ENCODE measurements around the gene INTS14.
"Not testable (repeated sequence)": the region's sequence is repeated elsewhere in the genome, so short reads cannot be mapped to it uniquely, and the experiment has no call there.

INTS14 gene

DNA sequence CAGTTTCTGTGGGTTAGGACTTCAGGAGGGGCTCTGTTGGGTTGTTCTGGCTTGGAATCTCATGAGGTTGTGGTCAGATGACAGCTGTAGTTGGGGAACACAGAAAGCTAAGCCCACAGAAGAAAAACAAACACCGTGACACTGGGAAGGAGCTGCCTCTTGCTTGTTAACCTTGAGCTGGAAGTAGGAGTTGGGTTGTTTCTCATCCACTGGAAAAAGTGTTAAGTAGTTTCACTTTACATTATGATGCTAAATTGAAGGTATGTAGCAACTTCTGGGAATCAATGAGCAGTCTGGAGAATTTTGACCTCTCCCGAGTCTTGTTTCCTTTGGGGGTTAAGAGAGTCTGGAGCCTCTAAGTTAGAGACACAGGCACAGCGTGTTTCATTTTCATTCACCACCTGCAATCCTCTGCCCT is 60.2 kb downstream of the INTS14 start:
- peaks cover 2% of the 10 kb centered on the region; the same call in 1 of the 2 replicates for H3F3A ChIP-seq (ENCODE audit: insufficient read depth)

DNA sequence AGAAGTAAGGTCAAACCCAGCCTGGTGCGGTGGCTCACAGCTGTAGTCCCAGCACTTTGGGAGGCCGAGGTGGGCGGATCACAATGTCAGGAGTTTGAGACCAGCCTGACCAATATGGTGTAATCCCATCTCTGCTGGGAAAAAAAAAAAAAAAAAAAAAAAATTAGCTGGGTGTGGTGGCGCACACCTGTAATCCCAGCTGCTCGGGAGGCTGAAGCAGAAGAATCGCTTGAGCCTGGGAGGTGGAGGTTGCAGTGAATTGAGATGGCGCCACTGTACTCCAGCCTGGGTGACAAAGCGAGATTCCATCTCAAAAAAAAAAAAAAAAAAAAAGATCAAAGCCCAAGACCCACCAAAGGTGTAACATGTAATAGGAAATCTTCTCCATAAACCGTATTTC is 61.6 kb downstream of the INTS14 start:
- H2AFZ ChIP-seq (ENCODE audit: low read depth, low read length, severe bottlenecking); H3K36me3 ChIP-seq (ENCODE audit: low read length); H3K4me2 ChIP-seq (ENCODE audit: low read depth, low read length, poor library complexity, severe bottlenecking); H3K9me3 ChIP-seq (ENCODE audit: insufficient read depth, low read length); H3K27ac ChIP-seq (ENCODE audit: low read depth, low read length); H4K20me1 ChIP-seq (ENCODE audit: low read depth, low read length); H3K27me3 ChIP-seq (ENCODE audit: low read length); H3K4me3 ChIP-seq (ENCODE audit: insufficient read depth, low read length, poor library complexity, severe bottlenecking); H3K9me2 ChIP-seq (replicated peaks; ENCODE audit: insufficient read depth, low read length); H3F3A ChIP-seq (ENCODE audit: insufficient read depth); H3K9ac ChIP-seq (ENCODE audit: low read length): not testable (repeated sequence)
- peaks cover 82% of the 10 kb centered on the region for H3K79me2 ChIP-seq (ENCODE audit: insufficient read depth, low read length)

More for the DNA sequence above, 60.2 kb downstream of the INTS14 start:
- Histone ChIP-seq H3K9ac (ENCODE audit: low read length) (no peak overlapping the region), H3K9me3 (ENCODE audit: insufficient read depth, low read length) (no peaks in the 10 kb centered on the region), H3K4me3 (ENCODE audit: insufficient read depth, low read length, poor library complexity, severe bottlenecking) (no peak overlapping the region), H3K36me3 (ENCODE audit: low read length) (no peaks in the 10 kb centered on the region), H3K79me2 (ENCODE audit: insufficient read depth, low read length) (peaks cover 69% of the 10 kb centered on the region), H3K9me2 (replicated peaks; ENCODE audit: insufficient read depth, low read length) (no peaks in the 10 kb centered on the region), H2AFZ (ENCODE audit: low read depth, low read length, severe bottlenecking) (no peak overlapping the region), H3K4me2 (ENCODE audit: low read depth, low read length, poor library complexity, severe bottlenecking) (no peak overlapping the region), H4K20me1 (ENCODE audit: low read depth, low read length) (no peaks in the 10 kb centered on the region), H3K27ac (ENCODE audit: low read depth, low read length) (no peak overlapping the region), H3K27me3 (ENCODE audit: low read length) (no peaks in the 10 kb centered on the region)
- TF ChIP-seq, protein P1, sequence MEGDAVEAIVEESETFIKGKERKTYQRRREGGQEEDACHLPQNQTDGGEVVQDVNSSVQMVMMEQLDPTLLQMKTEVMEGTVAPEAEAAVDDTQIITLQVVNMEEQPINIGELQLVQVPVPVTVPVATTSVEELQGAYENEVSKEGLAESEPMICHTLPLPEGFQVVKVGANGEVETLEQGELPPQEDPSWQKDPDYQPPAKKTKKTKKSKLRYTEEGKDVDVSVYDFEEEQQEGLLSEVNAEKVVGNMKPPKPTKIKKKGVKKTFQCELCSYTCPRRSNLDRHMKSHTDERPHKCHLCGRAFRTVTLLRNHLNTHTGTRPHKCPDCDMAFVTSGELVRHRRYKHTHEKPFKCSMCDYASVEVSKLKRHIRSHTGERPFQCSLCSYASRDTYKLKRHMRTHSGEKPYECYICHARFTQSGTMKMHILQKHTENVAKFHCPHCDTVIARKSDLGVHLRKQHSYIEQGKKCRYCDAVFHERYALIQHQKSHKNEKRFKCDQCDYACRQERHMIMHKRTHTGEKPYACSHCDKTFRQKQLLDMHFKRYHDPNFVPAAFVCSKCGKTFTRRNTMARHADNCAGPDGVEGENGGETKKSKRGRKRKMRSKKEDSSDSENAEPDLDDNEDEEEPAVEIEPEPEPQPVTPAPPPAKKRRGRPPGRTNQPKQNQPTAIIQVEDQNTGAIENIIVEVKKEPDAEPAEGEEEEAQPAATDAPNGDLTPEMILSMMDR (IDR thresholded peaks at IDR 0.05; ENCODE audit: insufficient read depth, low read length, poor library complexity, severe bottlenecking), result no peak
- TF ChIP-seq EZH2phosphoT487 (conservative IDR thresholded peaks at IDR 0.05; ENCODE audit: low read length), result no peak

DNA sequence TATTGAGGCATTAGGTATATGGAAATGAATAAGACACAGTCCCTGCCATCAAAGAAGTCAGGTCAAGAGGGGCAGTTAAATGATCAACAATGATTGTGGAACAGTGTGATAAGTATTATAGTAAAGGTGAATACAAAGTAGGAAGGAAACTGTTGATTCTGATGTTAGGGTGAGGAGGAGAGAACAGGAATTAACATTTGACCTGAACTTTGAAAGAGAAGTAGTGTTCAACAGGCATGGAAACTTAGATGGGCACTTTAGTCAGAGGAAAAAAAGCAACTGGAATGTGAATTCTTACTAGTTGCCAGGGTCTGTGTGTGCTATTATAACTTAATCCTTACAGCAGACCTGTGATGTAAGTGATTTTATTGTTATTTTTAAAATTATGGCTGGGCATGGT is 63.1 kb downstream of the INTS14 start:
- no peak overlapping the region for H3K4me3 ChIP-seq (ENCODE audit: insufficient read depth, low read length, poor library complexity, severe bottlenecking)
- peaks cover 2% of the 10 kb centered on the region; the same call in 1 of the 2 replicates for H3F3A ChIP-seq (ENCODE audit: insufficient read depth)
- H3K9me2 ChIP-seq (replicated peaks; ENCODE audit: insufficient read depth, low read length), result no peaks in the 10 kb centered on the region
- no peaks in the 10 kb centered on the region for H3K27me3 ChIP-seq (ENCODE audit: low read length)
- H4K20me1 ChIP-seq (ENCODE audit: low read depth, low read length), result peaks cover 4% of the 10 kb centered on the region; the same call in 1 of the 2 replicates
- no peak for TF ChIP-seq EZH2phosphoT487 (conservative IDR thresholded peaks at IDR 0.05; ENCODE audit: low read length)
- TF ChIP-seq, protein P1 (IDR thresholded peaks at IDR 0.05; ENCODE audit: insufficient read depth, low read length, poor library complexity, severe bottlenecking), result no peak
- H3K36me3 ChIP-seq (ENCODE audit: low read length), result no peaks in the 10 kb centered on the region
- no peak overlapping the region for H3K9ac ChIP-seq (ENCODE audit: low read length)
- peaks cover 88% of the 10 kb centered on the region for H3K79me2 ChIP-seq (ENCODE audit: insufficient read depth, low read length)
- H3K4me2 ChIP-seq (ENCODE audit: low read depth, low read length, poor library complexity, severe bottlenecking), result no peak overlapping the region
- no peak overlapping the region for H3K27ac ChIP-seq (ENCODE audit: low read depth, low read length)
- no peaks in the 10 kb centered on the region for H3K9me3 ChIP-seq (ENCODE audit: insufficient read depth, low read length)
- no peak overlapping the region for H2AFZ ChIP-seq (ENCODE audit: low read depth, low read length, severe bottlenecking)

DNA sequence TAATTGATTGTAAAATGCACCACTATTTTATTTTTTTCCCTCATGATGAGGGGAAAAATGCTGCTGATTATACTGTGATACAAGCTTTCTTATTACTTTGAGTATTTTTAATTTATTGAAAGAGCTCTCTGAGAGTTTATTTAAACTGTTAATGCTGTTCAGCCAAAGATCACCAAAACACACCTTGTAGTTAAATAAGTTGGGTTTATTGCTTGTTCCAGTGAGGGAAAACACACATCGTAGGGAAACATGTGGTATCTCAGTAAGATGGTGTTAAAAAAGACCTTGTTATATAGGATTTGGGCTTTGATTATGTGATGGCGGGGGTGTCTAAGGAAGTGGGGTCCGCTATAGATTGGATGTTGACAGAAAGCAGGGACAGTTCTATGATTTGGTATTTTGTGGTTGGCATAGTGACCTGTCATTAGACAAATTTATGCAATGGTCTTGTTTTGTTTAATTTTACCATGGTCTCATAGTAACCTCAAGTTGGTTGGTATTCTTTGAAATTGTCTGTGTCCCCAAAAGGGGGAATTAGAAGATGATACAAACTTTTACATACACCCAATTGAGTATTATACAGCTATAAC is 69.6 kb downstream of the INTS14 start:
- TF ChIP-seq, protein P1 (IDR thresholded peaks at IDR 0.05; ENCODE audit: insufficient read depth, low read length, poor library complexity, severe bottlenecking), result no peak
- no peak for TF ChIP-seq EZH2phosphoT487 (conservative IDR thresholded peaks at IDR 0.05; ENCODE audit: low read length)
- Histone ChIP-seq H3K9ac (ENCODE audit: low read length) (no peak overlapping the region), H3K27me3 (ENCODE audit: low read length) (no peaks in the 10 kb centered on the region), H2AFZ (ENCODE audit: low read depth, low read length, severe bottlenecking) (no peak overlapping the region), H3K79me2 (ENCODE audit: insufficient read depth, low read length) (peaks cover 95% of the 10 kb centered on the region), H3K9me2 (replicated peaks; ENCODE audit: insufficient read depth, low read length) (no peaks in the 10 kb centered on the region), H3F3A (ENCODE audit: insufficient read depth) (peaks cover 2% of the 10 kb centered on the region; the same call in 1 of the 2 replicates), H4K20me1 (ENCODE audit: low read depth, low read length) (peaks cover 14% of the 10 kb centered on the region), H3K9me3 (ENCODE audit: insufficient read depth, low read length) (no peaks in the 10 kb centered on the region), H3K36me3 (ENCODE audit: low read length) (no peaks in the 10 kb centered on the region), H3K27ac (ENCODE audit: low read depth, low read length) (no peak overlapping the region), H3K4me3 (ENCODE audit: insufficient read depth, low read length, poor library complexity, severe bottlenecking) (no peak overlapping the region), H3K4me2 (ENCODE audit: low read depth, low read length, poor library complexity, severe bottlenecking) (no peak overlapping the region)
